Measurements from ENCODE around the gene AUTS2. TPM values are rescaled to one million over a fixed set of nuclear protein-coding genes. Genes with fewer than 3 reads are reported as not detected.

Gene AUTS2
- total RNA-seq, 4 donors from 2014 or later: 29.8 to 114 (median 59.4) TPM

- WGBS, 2 donors (ENCODE audit: low coverage in 1 of 2): 59 to 74% methylated on average over 4 to 5 of the region's 5 CpGs
- in situ Hi-C loops (cut with MboI; ENCODE audit: low pct_ligation_motif_present in 1 of 4, low pct_unique_long_range_greater_than_20kb in 1 of 4, low sequenced_read_pairs in 3 of 4) (no loop called here), intact Hi-C loops (cut with DNase I; ENCODE audit: low total_unique reads) (no loop called here)
- Histone ChIP-seq H3K4me3 (no peak overlapping the region), H3K36me3 (no peaks in the 10 kb centered on the region), H3K4me1 (no peaks in the 10 kb centered on the region), H3K9me3 (peaks cover 4 to 6% of the 10 kb centered on the region in 2 donors), H3K27ac (no peak overlapping the region), H3K27me3 (no peaks in the 10 kb centered on the region)
- DNase-seq: no peak
- no peak for TF ChIP-seq POLR2A (IDR thresholded peaks at IDR 0.05)
- no peak for TF ChIP-seq POLR2AphosphoS5 (IDR thresholded peaks at IDR 0.05)
Observed at GRCh38 chr7:70082099-70082611, 483.9 kb downstream of the AUTS2 start.

GRCh38 chr7:70091362-70091761 lies 493.1 kb downstream of the AUTS2 start:
- in situ Hi-C loops (cut with MboI; ENCODE audit: low pct_ligation_motif_present in 1 of 4, low pct_unique_long_range_greater_than_20kb in 1 of 4, low sequenced_read_pairs in 3 of 4) (no loop called here), intact Hi-C loops (cut with DNase I; ENCODE audit: low total_unique reads) (no loop called here)
- no peaks in the 10 kb centered on the region for H3K9me3 ChIP-seq
- WGBS, 2 donors (ENCODE audit: low coverage in 1 of 2): 67 to 73% methylated on average over 2 of the region's 2 CpGs
- H3K4me1 ChIP-seq: peaks cover 0 to 10% (median 2%) of the 10 kb centered on the region in 4 donors
- TF ChIP-seq POLR2AphosphoS5 (IDR thresholded peaks at IDR 0.05): no peak
- TF ChIP-seq POLR2A (IDR thresholded peaks at IDR 0.05): no peak
- no peak for TF ChIP-seq EP300 (IDR thresholded peaks at IDR 0.05; ENCODE audit: low read depth)
- TF ChIP-seq CTCF (IDR thresholded peaks at IDR 0.05): no peak
- no peaks in the 10 kb centered on the region for H3K36me3 ChIP-seq
- no peak overlapping the region for H3K27ac ChIP-seq
- H3K4me3 ChIP-seq: no peak overlapping the region
- no peak for DNase-seq
- no peaks in the 10 kb centered on the region for H3K27me3 ChIP-seq

GRCh38 chr7:70092314-70093204 lies 494.3 kb downstream of the AUTS2 start:
- Histone ChIP-seq H3K27ac (no peak overlapping the region), H3K4me3 (no peak overlapping the region), H3K4me1 (peaks cover 0 to 11% (median 2%) of the 10 kb centered on the region in 4 donors), H3K9me3 (no peaks in the 10 kb centered on the region), H3K36me3 (no peaks in the 10 kb centered on the region), H3K27me3 (no peaks in the 10 kb centered on the region)
- TF ChIP-seq EP300 (IDR thresholded peaks at IDR 0.05; ENCODE audit: low read depth) (no peak), POLR2AphosphoS5 (IDR thresholded peaks at IDR 0.05) (no peak), POLR2A (IDR thresholded peaks at IDR 0.05) (no peak), CTCF (IDR thresholded peaks at IDR 0.05) (no peak)
- intact Hi-C loops (cut with DNase I; ENCODE audit: low total_unique reads) (no loop called here), in situ Hi-C loops (cut with MboI; ENCODE audit: low pct_ligation_motif_present in 1 of 4, low pct_unique_long_range_greater_than_20kb in 1 of 4, low sequenced_read_pairs in 3 of 4) (no loop called here)
- no peak for DNase-seq
- WGBS, 2 donors (ENCODE audit: low coverage in 1 of 2): 39 to 61% methylated on average over 5 to 12 of the region's 12 CpGs

- WGBS, 2 donors (ENCODE audit: low coverage in 1 of 2): 56 to 67% methylated on average over 2 to 4 of the region's 4 CpGs
- in situ Hi-C loops (cut with MboI; ENCODE audit: low pct_ligation_motif_present in 1 of 4, low pct_unique_long_range_greater_than_20kb in 1 of 4, low sequenced_read_pairs in 3 of 4): no loop called here
- DNase-seq: no peak
Observed at GRCh38 chr7:70093205-70093904, 495.1 kb downstream of the AUTS2 start.

More at GRCh38 chr7:70093205-70093904, 495.1 kb downstream of the AUTS2 start:
- Histone ChIP-seq H3K4me3 (no peak overlapping the region), H3K4me1 (peaks cover 0 to 19% (median 4%) of the 10 kb centered on the region in 4 donors), H3K27me3 (no peaks in the 10 kb centered on the region), H3K27ac (no peak overlapping the region), H3K36me3 (no peaks in the 10 kb centered on the region), H3K9me3 (no peaks in the 10 kb centered on the region)
- intact Hi-C loops (cut with DNase I; ENCODE audit: low total_unique reads): no loop called here
- no peak for TF ChIP-seq POLR2AphosphoS5 (IDR thresholded peaks at IDR 0.05)
- TF ChIP-seq POLR2A (IDR thresholded peaks at IDR 0.05): no peak
- no peak for TF ChIP-seq CTCF (IDR thresholded peaks at IDR 0.05)
- TF ChIP-seq EP300 (IDR thresholded peaks at IDR 0.05; ENCODE audit: low read depth): no peak
